HCT116 (cell line): ENCODE data around the gene ERC1. TPM values are rescaled to one million over a fixed set of nuclear protein-coding genes. Genes with fewer than 3 reads are reported as not detected.
A peak's percentile ranks its signal among the peaks of the same experiment; 100 is the strongest.

Experiments
- ATAC-seq: fragments of 200-7000 bp; cut with Tn5 transposase; 2 replicates; pipeline ENCODE4 v1.9.1; 2020; ENCODE audit warnings: mild to moderate bottlenecking, moderate library complexity
- BruUV-seq: library from RNA; stranded (reverse); fragments of 400-500 nt; replicated peaks from 2 replicates; lab custom pipeline; 2021; lab: Mats Ljungman, UMichigan
- CTCF ChIA-PET: fragments of 300-600 bp; sonication (Branson Sonifier 250); formaldehyde crosslinking; loops from one replicate; lab custom pipeline; 2021; ENCODE audit warnings: antibody characterized with exemption; lab: Charles Lee
- POLR2A ChIA-PET: fragments of 300-600, 350-600 bp; sonication (Branson Sonifier 250); formaldehyde crosslinking; loops from one replicate; lab custom pipeline; 2021; ENCODE audit warnings: antibody characterized with exemption; lab: Charles Lee
- RAD21 ChIA-PET, 2 experiments: fragments of 300-600 bp; sonication (Branson Sonifier 250); formaldehyde crosslinking; loops; one replicate each; lab custom pipeline; 2023; ENCODE audit warnings: low total read pairs in 2 of 2; ENCODE audit not compliant: uncharacterized antibody in 2 of 2, unreplicated experiment in 2 of 2, low non-redundant PET in 1 of 2; lab: Charles Lee
- DNase-seq: peaks from one replicate; pipeline ENCODE4 v3.0.0-alpha.2; 2010; ENCODE audit warnings: low read depth, low spot score
- H2AFZ ChIP-seq: fragments of 200-600 bp; shearing (Covaris generic), sonication (generic); 2 replicates; pipeline ENCODE4 v1.6.1; 2017; ENCODE audit warnings: low read depth, mixed run types, mixed read lengths, antibody characterized with exemption, low read length; ENCODE audit not compliant: poor library complexity, severe bottlenecking
- H3K27ac ChIP-seq: 2 replicates; pipeline ENCODE4 v1.5.1; 2012; ENCODE audit warnings: low read depth, low read length
- H3K27me3 ChIP-seq: fragments of 200-600 bp; sonication (generic); 2 replicates; pipeline ENCODE4 v1.6.1; 2016; ENCODE audit warnings: mixed run types, low read length, mixed read lengths; ENCODE audit not compliant: insufficient read depth
- H3K36me3 ChIP-seq, 2 experiments: fragments of 200-500 bp in 1 of 2; fragments of 200-600 bp in 1 of 2; sonication (Bioruptor generic) in 1 of 2; sonication (generic) in 1 of 2; 2 replicates each; pipeline versions ENCODE4 v1.5.1 to v1.6.1; 2014 to 2016; ENCODE audit warnings: low read length in 2 of 2, inconsistent platforms in 1 of 2, mixed read lengths in 1 of 2, mixed run types in 1 of 2; ENCODE audit not compliant: insufficient read depth in 2 of 2, control insufficient read depth in 1 of 2
- H3K4me1 ChIP-seq, 2 experiments: fragments of 200-600 bp in 1 of 2; sonication (generic) in 1 of 2; 2 replicates each; pipeline versions ENCODE4 v1.5.1 to v1.6.1; 2012 to 2017; ENCODE audit warnings: low read length in 2 of 2, inconsistent platforms in 1 of 2, mild to moderate bottlenecking in 1 of 2, mixed read lengths in 1 of 2, mixed run types in 1 of 2, moderate library complexity in 1 of 2; ENCODE audit not compliant: insufficient read depth in 2 of 2, control insufficient read depth in 1 of 2
- H3K4me2 ChIP-seq: fragments of 200-600 bp; sonication (generic); 2 replicates; pipeline ENCODE4 v1.6.1; 2017; ENCODE audit warnings: mixed run types, low read length, mixed read lengths
- H3K4me3 ChIP-seq, 2 experiments: fragments of 200-600 bp in 1 of 2; sonication (generic) in 1 of 2; replicated peaks in 1 of 2; 2 replicates each; pipeline ENCODE4 v1.5.1; 2011 to 2016; ENCODE audit warnings: low read length in 2 of 2, control low read depth in 1 of 2, low read depth in 1 of 2, mild to moderate bottlenecking in 1 of 2, mixed read lengths in 1 of 2, mixed run types in 1 of 2
- H3K79me2 ChIP-seq: fragments of 200-600 bp; sonication (generic); 2 replicates; pipeline ENCODE4 v1.6.1; 2017; ENCODE audit warnings: mild to moderate bottlenecking, mixed run types, low read length, moderate library complexity, mixed read lengths; ENCODE audit not compliant: insufficient read depth
- H3K9ac ChIP-seq: fragments of 200-600 bp; sonication (generic); 2 replicates; pipeline ENCODE4 v1.6.1; 2016; ENCODE audit warnings: low read length, mixed read lengths
- H3K9me2 ChIP-seq: fragments of 200-600 bp; sonication (generic), shearing (Covaris generic); 2 replicates; pipeline ENCODE4 v1.6.1; 2017; ENCODE audit warnings: mixed run types, mild to moderate bottlenecking, moderate library complexity; ENCODE audit not compliant: insufficient read depth
- H3K9me3 ChIP-seq, 2 experiments: fragments of 200-500 bp in 1 of 2; fragments of 200-600 bp in 1 of 2; sonication (Bioruptor generic) in 1 of 2; sonication (generic) in 1 of 2; 2 replicates each; pipeline ENCODE4 v1.6.1; 2014 to 2017; ENCODE audit warnings: low read length in 2 of 2, mixed read lengths in 2 of 2, inconsistent platforms in 1 of 2, low read depth in 1 of 2, mild to moderate bottlenecking in 1 of 2, mixed run types in 1 of 2, moderate library complexity in 1 of 2; ENCODE audit not compliant: control insufficient read depth in 1 of 2, insufficient read depth in 1 of 2
- H4K20me1 ChIP-seq: fragments of 200-600 bp; sonication (generic), shearing (Covaris generic); 2 replicates; pipeline ENCODE4 v1.6.1; 2017; ENCODE audit warnings: mixed run types, mild to moderate bottlenecking, moderate library complexity; ENCODE audit not compliant: insufficient read depth
- CBX3 ChIP-seq: IDR thresholded peaks from 2 replicates; pipeline ENCODE4 v1.6.1; 2012; ENCODE audit warnings: low read depth
- CEBPB ChIP-seq: IDR thresholded peaks from 2 replicates; pipeline ENCODE4 v1.6.1; 2012; ENCODE audit warnings: low read depth
- EGR1 ChIP-seq: IDR thresholded peaks from 2 replicates; pipeline ENCODE4 v1.6.1; 2012; ENCODE audit warnings: low read depth
- EZH2 ChIP-seq: fragments of 200-600 bp; sonication (generic); IDR thresholded peaks from 2 replicates; pipeline ENCODE4 v1.6.1; 2017; ENCODE audit warnings: antibody characterized with exemption, mixed run types
- FOSL1 ChIP-seq: IDR thresholded peaks from 2 replicates; pipeline ENCODE4 v1.6.1; 2012; ENCODE audit warnings: low read depth
- MAX ChIP-seq: IDR thresholded peaks from 2 replicates; pipeline ENCODE4 v1.6.1; 2012
- RAD21 ChIP-seq: IDR thresholded peaks from 2 replicates; pipeline ENCODE4 v1.6.1; 2012; ENCODE audit warnings: low read depth, mild to moderate bottlenecking
- REST ChIP-seq: IDR thresholded peaks from 2 replicates; pipeline ENCODE4 v1.6.1; 2012; ENCODE audit warnings: low read depth
- SIN3A ChIP-seq: IDR thresholded peaks from 2 replicates; pipeline ENCODE4 v1.6.1; 2012; ENCODE audit warnings: low read depth
- SP1 ChIP-seq: IDR thresholded peaks from 2 replicates; pipeline ENCODE4 v1.6.1; 2012; ENCODE audit warnings: low read depth
- SRF ChIP-seq: IDR thresholded peaks from 2 replicates; pipeline ENCODE4 v1.6.1; 2012; ENCODE audit warnings: low read depth
- TCF7L2 ChIP-seq: IDR thresholded peaks from 2 replicates; pipeline ENCODE4 v1.7.0; 2011; ENCODE audit warnings: borderline replicate concordance, inconsistent platforms; ENCODE audit not compliant: insufficient read depth, insufficient read length; ENCODE audit errors: extremely low read depth
- ZFX ChIP-seq: fragments of 450-650 bp; IDR thresholded peaks from 2 replicates; pipeline ENCODE4 v1.6.1; 2017
- intact Hi-C: fragments of 100-400 bp; cut with micrococcal nuclease; formaldehyde crosslinking; loops from 2 replicates; pipeline ENCODE4 v1.10.0; 2022
- total RNA-seq: library from RNA; stranded (reverse); gene quantifications from one replicate; pipeline ENCODE4 v1.2.1, GENCODE V29; 2021; ENCODE audit not compliant: unreplicated experiment
- TF ChIP-seq, protein P1 (sequence below): IDR thresholded peaks from 2 replicates; pipeline ENCODE4 v1.6.1; 2012
- TF ChIP-seq, protein P2 (sequence below): IDR thresholded peaks from 2 replicates; pipeline ENCODE4 v1.6.1; 2011; ENCODE audit warnings: mild to moderate bottlenecking, low read length, moderate library complexity; ENCODE audit not compliant: insufficient replicate concordance; ENCODE audit errors: extremely low read depth

The ERC1 gene
- total RNA-seq, 1 experiment from 2014 or later = 41.9 TPM

DNA sequence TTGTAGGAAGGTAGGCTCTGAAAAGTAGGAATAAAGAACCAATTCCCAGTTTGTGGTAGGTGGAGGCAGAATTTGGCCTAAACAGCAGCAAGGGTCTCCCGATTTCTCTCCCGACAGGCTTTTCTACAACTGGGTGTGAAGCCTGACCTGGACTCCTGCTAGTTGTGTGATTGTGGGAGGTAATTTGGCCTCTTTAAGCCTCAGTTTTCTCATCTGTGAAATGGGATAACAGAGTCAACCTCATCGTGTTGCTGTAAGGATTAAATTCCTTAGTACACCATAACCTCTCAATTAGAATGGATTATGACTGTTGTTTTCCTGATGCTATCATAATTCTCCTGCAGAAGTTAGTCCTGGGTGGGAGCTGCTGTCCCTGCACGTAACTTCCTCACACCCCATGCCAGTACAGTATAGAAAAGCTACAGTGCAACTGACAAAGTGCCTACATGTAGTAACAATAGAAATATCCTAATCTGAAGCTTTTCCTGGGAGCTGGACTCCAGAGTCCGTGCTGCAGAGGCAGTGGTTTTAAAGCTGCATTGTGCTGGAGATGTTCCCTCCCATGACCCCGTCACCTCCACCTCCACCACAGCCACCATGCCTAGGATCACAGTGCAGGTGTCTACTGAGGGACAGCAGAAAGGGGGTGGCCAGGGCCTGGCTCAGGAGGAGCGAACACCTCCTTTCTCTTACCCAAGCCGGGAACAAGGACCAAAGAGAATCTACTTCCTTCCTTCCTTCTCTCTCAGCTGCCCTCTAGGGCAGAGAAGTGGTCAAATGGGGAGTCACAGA lies 526.9 kb downstream of the ERC1 start:
- Histone ChIP-seq H4K20me1 (no peaks in the 10 kb centered on the region), H2AFZ (no peak overlapping the region), H3K9me2 (no peaks in the 10 kb centered on the region), H3K79me2 (no peaks in the 10 kb centered on the region), H3K9ac (no peak overlapping the region), H3K9me3 (peaks cover 0 to 3% of the 10 kb centered on the region in 2 experiments; a peak in 1 of 4 replicates), H3K36me3 (no peaks in the 10 kb centered on the region)
- BruUV-seq = no TSS peak
- ChIA-PET CTCF (interaction anchor here (0.6 to 1.5 kb wide), 3 partner anchors 65 to 400 kb away, joined by 3 read pairs; no protein-coding TSS in a partner anchor), RAD21 (interaction anchor here in 1 of 2 experiments (0.9 kb wide), 1 partner anchor 65 kb away, joined by 6 read pairs; no protein-coding TSS in a partner anchor)
- intact Hi-C loops = no loop called here
- TF ChIP-seq FOSL1 (no peak), ZFX (no peak), REST (no peak), MAX (no peak), TCF7L2 (no peak), EGR1 (no peak), SIN3A (no peak), CEBPB (no peak), EZH2 (no peak), SP1 (no peak), SRF (no peak), CBX3 (no peak), RAD21 (no peak)
- TF ChIP-seq, protein P1, sequence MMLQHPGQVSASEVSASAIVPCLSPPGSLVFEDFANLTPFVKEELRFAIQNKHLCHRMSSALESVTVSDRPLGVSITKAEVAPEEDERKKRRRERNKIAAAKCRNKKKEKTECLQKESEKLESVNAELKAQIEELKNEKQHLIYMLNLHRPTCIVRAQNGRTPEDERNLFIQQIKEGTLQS = no peak
- TF ChIP-seq, protein P2, sequence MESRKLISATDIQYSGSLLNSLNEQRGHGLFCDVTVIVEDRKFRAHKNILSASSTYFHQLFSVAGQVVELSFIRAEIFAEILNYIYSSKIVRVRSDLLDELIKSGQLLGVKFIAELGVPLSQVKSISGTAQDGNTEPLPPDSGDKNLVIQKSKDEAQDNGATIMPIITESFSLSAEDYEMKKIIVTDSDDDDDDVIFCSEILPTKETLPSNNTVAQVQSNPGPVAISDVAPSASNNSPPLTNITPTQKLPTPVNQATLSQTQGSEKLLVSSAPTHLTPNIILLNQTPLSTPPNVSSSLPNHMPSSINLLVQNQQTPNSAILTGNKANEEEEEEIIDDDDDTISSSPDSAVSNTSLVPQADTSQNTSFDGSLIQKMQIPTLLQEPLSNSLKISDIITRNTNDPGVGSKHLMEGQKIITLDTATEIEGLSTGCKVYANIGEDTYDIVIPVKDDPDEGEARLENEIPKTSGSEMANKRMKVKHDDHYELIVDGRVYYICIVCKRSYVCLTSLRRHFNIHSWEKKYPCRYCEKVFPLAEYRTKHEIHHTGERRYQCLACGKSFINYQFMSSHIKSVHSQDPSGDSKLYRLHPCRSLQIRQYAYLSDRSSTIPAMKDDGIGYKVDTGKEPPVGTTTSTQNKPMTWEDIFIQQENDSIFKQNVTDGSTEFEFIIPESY = no peak
- TF ChIP-seq, all 23 proteins: peak for 0
- DNase-seq (no peak), ATAC-seq (no peak)
- H3K27ac ChIP-seq = no peak overlapping the region
- H3K4me1 ChIP-seq = peaks cover 16 to 18% of the 10 kb centered on the region in 2 experiments
- H3K4me3 ChIP-seq = no peak overlapping the region
- peak overlapping the region; percentile 67; the same call in 1 of the 2 replicates for H3K4me2 ChIP-seq
- peaks cover 10% of the 10 kb centered on the region; the same call in 1 of the 2 replicates for H3K27me3 ChIP-seq
- POLR2A ChIA-PET = no interaction called here
